ENCODE measurements around the gene NLE1. TPM values are rescaled to one million over a fixed set of nuclear protein-coding genes. Genes with fewer than 3 reads are reported as not detected.

NLE1 gene
- polyA plus RNA-seq, 1 donor (not counting 4 experiments of a cell fraction or from before 2014, with no cell fraction given): 13.5 TPM

- H3K27ac ChIP-seq (ENCODE audit: control insufficient read depth, insufficient read depth, low read length): no peak overlapping the region
- peak overlapping the region; percentile 38 for H3K4me2 ChIP-seq (ENCODE audit: control insufficient read depth, extremely low read depth, insufficient read depth, low read depth, low read length)
- peak overlapping the region; percentile 16 for H2AFZ ChIP-seq (ENCODE audit: control insufficient read depth, low read length)
- dilution Hi-C loops (cut with MboI; ENCODE audit: extremely low pct_ligation_motif_present, low sequenced_read_pairs): no loop called here
- no peaks in the 10 kb centered on the region for H3K9me1 ChIP-seq (ENCODE audit: control insufficient read depth, extremely low read depth, insufficient read depth, low read length)
- no peaks in the 10 kb centered on the region for H3K79me2 ChIP-seq (ENCODE audit: control insufficient read depth, insufficient read depth, low read length)
- no peak for DNase-seq (ENCODE audit: low read depth, low spot score)
- H3K27me3 ChIP-seq (ENCODE audit: control insufficient read depth, extremely low read depth, insufficient read depth, low read length): no peaks in the 10 kb centered on the region
- peaks cover 31% of the 10 kb centered on the region for H3K4me1 ChIP-seq (ENCODE audit: control insufficient read depth, extremely low read depth, insufficient read depth, low read length)
- no peaks in the 10 kb centered on the region for H3K36me3 ChIP-seq (ENCODE audit: control insufficient read depth in 2 of 2, extremely low read depth in 1 of 2, insufficient read depth in 2 of 2, low read length in 2 of 2)
- no peak overlapping the region for H3K4me3 ChIP-seq (ENCODE audit: control insufficient read depth in 2 of 3, extremely low read depth in 1 of 3, insufficient read depth in 2 of 3, low read depth in 1 of 3, low read length in 3 of 3)
- TF ChIP-seq EZH2 (IDR thresholded peaks at IDR 0.05; ENCODE audit: low read length) (no peak), CTCF (optimal IDR thresholded peaks at IDR 0.05 in 1 of 3, IDR thresholded peaks at IDR 0.05 in 1 of 3, conservative IDR thresholded peaks at IDR 0.05 in 1 of 3; ENCODE audit: extremely low read depth in 1 of 3, insufficient read depth in 2 of 3, low read length in 3 of 3) (no peak)
- peak; percentile 67 for FAIRE-seq
- no peaks in the 10 kb centered on the region for H4K20me1 ChIP-seq (ENCODE audit: control insufficient read depth, extremely low read depth, insufficient read depth, low read length)
- H3K9ac ChIP-seq (ENCODE audit: control insufficient read depth, extremely low read depth, insufficient read depth, low read length): no peak overlapping the region
- H3K9me3 ChIP-seq (ENCODE audit: control insufficient read depth, low read depth, low read length): no peaks in the 10 kb centered on the region
These were observed 19.2 kb upstream of the NLE1 start for GRCh38 chr17:35161281-35161761.

GRCh38 chr17:35160354-35161201 lies 18.5 kb upstream of the NLE1 start:
- no peak overlapping the region for H2AFZ ChIP-seq (ENCODE audit: control insufficient read depth, low read length)

More at GRCh38 chr17:35160354-35161201, 18.5 kb upstream of the NLE1 start:
- Histone ChIP-seq H3K27ac (ENCODE audit: control insufficient read depth, insufficient read depth, low read length) (no peak overlapping the region), H3K4me2 (ENCODE audit: control insufficient read depth, extremely low read depth, insufficient read depth, low read depth, low read length) (peak overlapping the region; percentile 38), H3K36me3 (ENCODE audit: control insufficient read depth in 2 of 2, extremely low read depth in 1 of 2, insufficient read depth in 2 of 2, low read length in 2 of 2) (no peaks in the 10 kb centered on the region), H3K27me3 (ENCODE audit: control insufficient read depth, extremely low read depth, insufficient read depth, low read length) (no peaks in the 10 kb centered on the region), H3K4me3 (ENCODE audit: control insufficient read depth in 2 of 3, extremely low read depth in 1 of 3, insufficient read depth in 2 of 3, low read depth in 1 of 3, low read length in 3 of 3) (no peak overlapping the region), H3K9me1 (ENCODE audit: control insufficient read depth, extremely low read depth, insufficient read depth, low read length) (no peaks in the 10 kb centered on the region), H3K79me2 (ENCODE audit: control insufficient read depth, insufficient read depth, low read length) (no peaks in the 10 kb centered on the region), H4K20me1 (ENCODE audit: control insufficient read depth, extremely low read depth, insufficient read depth, low read length) (no peaks in the 10 kb centered on the region), H3K4me1 (ENCODE audit: control insufficient read depth, extremely low read depth, insufficient read depth, low read length) (peaks cover 29% of the 10 kb centered on the region), H3K9ac (ENCODE audit: control insufficient read depth, extremely low read depth, insufficient read depth, low read length) (peak overlapping the region; percentile 7), H3K9me3 (ENCODE audit: control insufficient read depth, low read depth, low read length) (no peaks in the 10 kb centered on the region)
- TF ChIP-seq EZH2 (IDR thresholded peaks at IDR 0.05; ENCODE audit: low read length) (no peak), CTCF (optimal IDR thresholded peaks at IDR 0.05 in 1 of 3, IDR thresholded peaks at IDR 0.05 in 1 of 3, conservative IDR thresholded peaks at IDR 0.05 in 1 of 3; ENCODE audit: extremely low read depth in 1 of 3, insufficient read depth in 2 of 3, low read length in 3 of 3) (no peak)
- no peak for DNase-seq (ENCODE audit: low read depth, low spot score)
- dilution Hi-C loops (cut with MboI; ENCODE audit: extremely low pct_ligation_motif_present, low sequenced_read_pairs): no loop called here
- peak; percentile 13 for FAIRE-seq
